ENCODE results near the gene MUSK.

Gene MUSK

DNA sequence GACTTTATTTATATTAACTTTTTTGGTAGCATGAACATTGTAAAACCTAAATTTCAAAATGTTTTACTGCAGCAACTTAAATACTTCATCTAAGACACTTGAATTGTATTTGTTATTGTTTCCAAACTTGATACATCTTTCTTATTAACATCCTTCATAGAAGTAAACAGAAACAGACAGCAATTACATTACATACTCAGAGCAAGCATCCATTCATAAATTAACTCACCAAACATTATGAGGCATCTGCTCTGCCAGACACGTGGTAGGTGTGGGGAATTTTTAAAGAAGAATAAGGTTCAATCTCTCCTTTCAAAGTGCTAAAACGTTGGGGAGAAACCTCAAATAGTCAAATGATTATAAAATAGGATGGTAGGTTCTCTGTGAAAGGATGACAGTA, 130.8 kb downstream of the MUSK start:
- H3K4me1 ChIP-seq: no peaks in the 10 kb centered on the region
- TF ChIP-seq, protein P1, sequence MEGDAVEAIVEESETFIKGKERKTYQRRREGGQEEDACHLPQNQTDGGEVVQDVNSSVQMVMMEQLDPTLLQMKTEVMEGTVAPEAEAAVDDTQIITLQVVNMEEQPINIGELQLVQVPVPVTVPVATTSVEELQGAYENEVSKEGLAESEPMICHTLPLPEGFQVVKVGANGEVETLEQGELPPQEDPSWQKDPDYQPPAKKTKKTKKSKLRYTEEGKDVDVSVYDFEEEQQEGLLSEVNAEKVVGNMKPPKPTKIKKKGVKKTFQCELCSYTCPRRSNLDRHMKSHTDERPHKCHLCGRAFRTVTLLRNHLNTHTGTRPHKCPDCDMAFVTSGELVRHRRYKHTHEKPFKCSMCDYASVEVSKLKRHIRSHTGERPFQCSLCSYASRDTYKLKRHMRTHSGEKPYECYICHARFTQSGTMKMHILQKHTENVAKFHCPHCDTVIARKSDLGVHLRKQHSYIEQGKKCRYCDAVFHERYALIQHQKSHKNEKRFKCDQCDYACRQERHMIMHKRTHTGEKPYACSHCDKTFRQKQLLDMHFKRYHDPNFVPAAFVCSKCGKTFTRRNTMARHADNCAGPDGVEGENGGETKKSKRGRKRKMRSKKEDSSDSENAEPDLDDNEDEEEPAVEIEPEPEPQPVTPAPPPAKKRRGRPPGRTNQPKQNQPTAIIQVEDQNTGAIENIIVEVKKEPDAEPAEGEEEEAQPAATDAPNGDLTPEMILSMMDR (IDR thresholded peaks at IDR 0.05; ENCODE audit: low read depth, low read length): no peak
- H3K9me3 ChIP-seq: no peaks in the 10 kb centered on the region
- no peak for DNase-seq
- H3K36me3 ChIP-seq: no peaks in the 10 kb centered on the region
- H3K27me3 ChIP-seq: no peaks in the 10 kb centered on the region
- no peak overlapping the region for H3K4me3 ChIP-seq (ENCODE audit: low read depth, low read length)

DNA sequence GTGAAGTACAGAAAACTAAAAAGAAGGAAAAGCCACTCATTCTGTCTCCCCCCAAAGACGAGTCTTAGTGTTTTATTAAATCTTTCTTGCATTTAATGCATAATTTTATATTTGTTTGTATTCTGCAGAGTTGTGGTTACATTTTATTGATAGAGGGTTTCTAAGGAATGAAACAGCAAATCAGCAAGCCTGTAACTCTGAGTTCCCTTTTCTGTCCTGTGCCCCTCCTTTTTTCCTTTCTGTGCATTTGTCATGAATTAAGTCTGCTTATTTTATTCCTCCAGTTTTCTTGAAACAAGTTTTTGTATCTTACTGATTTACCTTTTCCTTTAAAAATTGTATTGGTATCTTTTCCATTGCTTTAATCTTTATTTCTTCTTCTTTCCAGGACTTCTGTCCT, 132.8 kb downstream of the MUSK start:
- Histone ChIP-seq H3K4me3 (ENCODE audit: low read depth, low read length) (no peak overlapping the region), H3K9me3 (no peaks in the 10 kb centered on the region)
- TF ChIP-seq, protein P1 (IDR thresholded peaks at IDR 0.05; ENCODE audit: low read depth, low read length): no peak

GRCh38 chr9:110802416-110803035, 133.9 kb downstream of the MUSK start:
- H3K36me3 ChIP-seq: no peaks in the 10 kb centered on the region
- no peak for DNase-seq
- no peaks in the 10 kb centered on the region for H3K4me1 ChIP-seq
- H3K27me3 ChIP-seq: no peaks in the 10 kb centered on the region
- H3K9me3 ChIP-seq: no peaks in the 10 kb centered on the region
- H3K4me3 ChIP-seq (ENCODE audit: low read depth, low read length): no peak overlapping the region
- TF ChIP-seq, protein P1 (IDR thresholded peaks at IDR 0.05; ENCODE audit: low read depth, low read length): no peak

More for the DNA sequence above, 132.8 kb downstream of the MUSK start:
- Histone ChIP-seq H3K4me1 (no peaks in the 10 kb centered on the region), H3K27me3 (no peaks in the 10 kb centered on the region), H3K36me3 (no peaks in the 10 kb centered on the region)
- no peak for DNase-seq

GRCh38 chr9:110807956-110808598, 139.5 kb downstream of the MUSK start:
- TF ChIP-seq, protein P1 (IDR thresholded peaks at IDR 0.05; ENCODE audit: low read depth, low read length): no peak
- Histone ChIP-seq H3K9me3 (no peaks in the 10 kb centered on the region), H3K27me3 (no peaks in the 10 kb centered on the region), H3K4me3 (ENCODE audit: low read depth, low read length) (no peak overlapping the region), H3K36me3 (no peaks in the 10 kb centered on the region), H3K4me1 (no peaks in the 10 kb centered on the region)
- no peak for DNase-seq

GRCh38 chr9:110808599-110808980, 140.0 kb downstream of the MUSK start:
- Histone ChIP-seq H3K27me3 (no peaks in the 10 kb centered on the region), H3K9me3 (no peaks in the 10 kb centered on the region), H3K36me3 (no peaks in the 10 kb centered on the region), H3K4me1 (no peaks in the 10 kb centered on the region), H3K4me3 (ENCODE audit: low read depth, low read length) (no peak overlapping the region)
- no peak for DNase-seq
- TF ChIP-seq, protein P1 (IDR thresholded peaks at IDR 0.05; ENCODE audit: low read depth, low read length): no peak

DNA sequence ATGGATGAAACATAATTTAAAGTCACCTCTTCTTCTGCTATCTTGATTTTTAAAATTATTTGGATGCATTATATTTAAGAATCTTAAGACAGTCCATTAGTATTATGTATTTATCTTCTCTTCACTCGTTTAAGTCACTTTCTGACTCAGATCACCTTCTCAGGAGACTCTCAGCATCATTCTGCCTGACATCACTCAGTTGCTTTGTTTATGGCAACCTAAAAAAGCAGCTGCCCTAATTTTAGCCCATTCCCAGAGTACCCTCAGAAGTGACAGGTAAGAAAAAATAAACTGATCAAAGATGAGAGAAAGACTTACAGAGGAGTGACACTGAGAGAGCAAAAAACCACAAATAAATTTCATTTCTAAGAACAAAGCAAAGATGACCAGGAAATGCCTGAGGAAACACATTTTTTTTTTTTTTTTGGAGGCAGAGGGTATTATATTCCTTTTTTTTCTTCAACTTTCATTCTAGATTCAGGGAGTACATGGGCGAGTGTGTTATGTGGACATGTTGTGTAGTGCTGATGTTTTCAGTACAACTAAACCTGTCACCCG, 140.5 kb downstream of the MUSK start:
- H3K36me3 ChIP-seq: no peaks in the 10 kb centered on the region
- no peak for DNase-seq
- H3K27me3 ChIP-seq: no peaks in the 10 kb centered on the region
- TF ChIP-seq, protein P1 (IDR thresholded peaks at IDR 0.05; ENCODE audit: low read depth, low read length): no peak
- no peaks in the 10 kb centered on the region for H3K9me3 ChIP-seq
- H3K4me3 ChIP-seq (ENCODE audit: low read depth, low read length): no peak overlapping the region
- no peaks in the 10 kb centered on the region for H3K4me1 ChIP-seq

Data from BE2C (cell line).